Uterus (tissue), 4 donors: ENCODE measurements around the gene IRF4. TPM values are rescaled to one million over a fixed set of nuclear protein-coding genes. Genes with fewer than 3 reads are reported as not detected.

ENCODE experiments used
- DNase-seq, 2 donors: peaks; one replicate each; pipeline ENCODE4 v3.0.0-alpha.2; 2019 to 2020
- H3K27ac ChIP-seq, 2 donors: fragments of 200-600 bp; sonication (generic); 1 replicate in 1 of 2; 2 replicates in 1 of 2; pipeline ENCODE4 v1.5.1; 2016 to 2018
- H3K27me3 ChIP-seq, 2 donors: fragments of 200-600 bp; sonication (generic); one replicate each; pipeline ENCODE4 v1.5.1; 2018 to 2019; ENCODE audit warnings: control low read depth in 1 of 2
- H3K36me3 ChIP-seq, 2 donors: fragments of 200-600 bp; sonication (generic); one replicate each; pipeline ENCODE4 v1.5.1; 2019; ENCODE audit warnings: control low read depth in 1 of 2
- H3K4me1 ChIP-seq, 2 donors: fragments of 200-600 bp; sonication (generic); one replicate each; pipeline ENCODE4 v1.5.1; 2018 to 2019; ENCODE audit warnings: control low read depth in 1 of 2
- H3K4me3 ChIP-seq, 2 donors: fragments of 200-600 bp; sonication (generic); 1 replicate in 1 of 2; 2 replicates in 1 of 2; pipeline ENCODE4 v1.5.1; 2018 to 2019; ENCODE audit warnings: mild to moderate bottlenecking in 1 of 2
- H3K9me3 ChIP-seq, 2 donors: fragments of 200-600 bp; sonication (generic); one replicate each; pipeline ENCODE4 v1.5.1; 2019; ENCODE audit warnings: control low read depth in 1 of 2
- CTCF ChIP-seq, 4 experiments: fragments of 200-600 bp in 2 of 4; fragments of 450-650 bp in 2 of 4; sonication (generic) in 2 of 4; IDR thresholded peaks; one replicate each; pipeline ENCODE4 v1.5.1; 2016 to 2019; ENCODE audit warnings: antibody characterized with exemption in 4 of 4, mild to moderate bottlenecking in 2 of 4, moderate library complexity in 1 of 4
- POLR2A ChIP-seq, 2 donors: fragments of 450-650 bp; IDR thresholded peaks; one replicate each; pipeline ENCODE4 v1.6.1; 2016; ENCODE audit warnings: antibody characterized with exemption in 2 of 2, mild to moderate bottlenecking in 1 of 2, moderate library complexity in 1 of 2
- intact Hi-C: fragments of 100-400 bp; cut with DNase I; formaldehyde crosslinking; loops from one replicate; pipeline ENCODE4 v1.15.1; 2023; ENCODE audit warnings: low total_unique reads
- total RNA-seq, 4 donors: library from RNA; depleted of rRNA in 3 of 4; stranded (reverse); fragments of >200 nt in 3 of 4; gene quantifications; one replicate each; pipeline versions ENCODE4 v1.1.0 to v1.2.4, GENCODE V29; 2014 to 2023
- donor health status: DM: yes; HTN: yes; CAD: no.

Gene IRF4
- total RNA-seq, 4 donors from 2014 or later: 0.55 to 2.0 TPM; not detected in 2

- DNase-seq: no peak
Observed at GRCh38 chr6:447381-448165, 56.0 kb downstream of the IRF4 start.

DNA sequence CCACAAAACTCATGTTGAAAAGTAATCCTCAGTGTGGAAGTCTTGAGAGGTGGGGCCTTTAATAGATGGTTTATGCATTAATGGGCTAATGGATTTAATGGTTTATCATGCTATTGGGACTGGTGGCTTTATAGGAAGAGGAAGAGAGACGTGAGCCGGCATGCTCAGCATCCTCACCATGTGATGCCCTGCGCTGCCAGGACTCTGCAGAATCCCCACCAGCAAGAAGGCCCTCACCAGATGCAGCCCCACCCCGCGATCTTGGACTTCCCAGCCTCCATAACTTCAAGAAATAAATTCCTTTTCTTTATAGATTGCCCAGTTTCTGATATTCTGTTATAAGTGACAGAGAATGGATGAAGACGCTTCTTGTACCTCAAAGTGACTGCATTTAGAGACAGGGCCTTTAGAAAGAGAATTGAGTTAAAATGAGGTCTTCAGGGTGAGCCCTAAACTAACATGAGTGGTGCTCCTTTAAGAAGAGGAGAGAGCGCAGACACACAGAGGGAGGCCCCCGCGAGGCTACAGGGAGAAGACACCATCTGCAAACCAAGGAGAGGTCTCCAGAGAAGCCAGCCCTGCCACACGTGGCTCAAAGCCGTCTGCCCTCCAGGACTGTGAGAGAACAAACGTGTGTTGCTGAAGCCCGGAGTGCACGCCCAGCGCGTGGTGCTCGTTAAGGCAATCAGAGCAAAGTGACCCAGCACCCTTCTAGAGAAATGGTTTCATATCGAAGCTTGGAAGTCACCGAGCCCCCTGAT, 56.9 kb downstream of the IRF4 start:
- DNase-seq: no peak
- no peak overlapping the region for H3K4me3 ChIP-seq
- intact Hi-C loops: no loop called here
- no peaks in the 10 kb centered on the region for H3K4me1 ChIP-seq
- no peaks in the 10 kb centered on the region for H3K36me3 ChIP-seq
- H3K27me3 ChIP-seq: no peaks in the 10 kb centered on the region
- H3K9me3 ChIP-seq: no peaks in the 10 kb centered on the region
- TF ChIP-seq CTCF (IDR thresholded peaks at IDR 0.05) (no peak), POLR2A (IDR thresholded peaks at IDR 0.05) (no peak)
- H3K27ac ChIP-seq: no peak overlapping the region

More at GRCh38 chr6:447381-448165, 56.0 kb downstream of the IRF4 start:
- TF ChIP-seq POLR2A (IDR thresholded peaks at IDR 0.05) (no peak), CTCF (IDR thresholded peaks at IDR 0.05) (no peak)
- Histone ChIP-seq H3K4me3 (no peak overlapping the region), H3K27ac (no peak overlapping the region), H3K4me1 (no peaks in the 10 kb centered on the region), H3K27me3 (no peaks in the 10 kb centered on the region), H3K9me3 (no peaks in the 10 kb centered on the region), H3K36me3 (no peaks in the 10 kb centered on the region)
- intact Hi-C loops: no loop called here

GRCh38 chr6:449057-449430, 57.5 kb downstream of the IRF4 start:
- no peak for DNase-seq
- H3K36me3 ChIP-seq: no peaks in the 10 kb centered on the region
- H3K27me3 ChIP-seq: no peaks in the 10 kb centered on the region
- H3K4me1 ChIP-seq: no peaks in the 10 kb centered on the region
- intact Hi-C loops: no loop called here
- H3K27ac ChIP-seq: no peak overlapping the region
- TF ChIP-seq POLR2A (IDR thresholded peaks at IDR 0.05) (no peak), CTCF (IDR thresholded peaks at IDR 0.05) (no peak)
- no peak overlapping the region for H3K4me3 ChIP-seq
- no peaks in the 10 kb centered on the region for H3K9me3 ChIP-seq

DNA sequence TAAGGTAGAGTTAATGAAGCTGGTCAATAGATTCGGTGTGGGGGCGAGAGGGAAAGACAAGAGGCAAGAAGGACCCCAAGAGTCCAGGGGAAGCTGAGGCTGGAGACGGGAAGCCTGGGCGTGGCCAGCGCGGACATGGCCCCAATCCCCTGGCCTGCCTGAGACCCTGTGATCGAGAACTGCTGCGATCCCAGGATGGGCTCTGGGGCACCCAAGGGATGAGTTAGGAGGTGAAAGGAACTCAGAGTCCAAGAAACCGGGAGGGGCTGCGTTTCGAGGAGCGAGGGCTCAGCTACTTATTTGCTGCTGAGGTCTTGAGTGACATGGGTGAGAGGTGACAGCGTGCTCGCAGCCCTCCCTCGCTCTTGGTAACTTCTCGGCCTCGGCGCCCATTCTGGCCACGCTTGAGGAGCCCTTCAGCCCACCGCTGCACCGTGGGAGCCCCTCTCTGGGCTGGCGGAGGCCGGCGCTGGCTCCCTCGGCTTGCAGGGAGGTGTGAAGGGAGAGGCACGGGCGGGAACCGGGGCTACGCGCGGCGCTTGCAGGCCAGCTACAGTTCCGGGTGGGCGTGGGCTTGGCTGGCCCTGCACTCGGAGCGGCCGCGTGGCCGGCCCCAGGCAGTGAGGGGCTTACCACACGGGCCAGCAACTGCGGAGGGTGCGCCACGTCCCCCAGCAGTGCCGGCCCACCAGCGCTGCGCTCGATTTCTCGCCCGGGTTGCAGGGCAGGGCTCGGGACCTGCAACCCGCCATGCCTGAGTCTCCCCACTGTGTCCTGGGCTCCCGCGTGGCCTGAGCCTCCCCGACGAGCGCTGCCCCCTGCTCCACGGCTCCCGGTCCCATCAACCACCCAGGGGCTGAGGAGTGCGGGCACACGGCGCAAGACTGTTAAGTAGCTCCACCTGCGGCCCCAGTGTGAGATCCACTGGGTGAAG, 58.2 kb downstream of the IRF4 start:
- Histone ChIP-seq H3K36me3 (no peaks in the 10 kb centered on the region), H3K27me3 (no peaks in the 10 kb centered on the region), H3K4me3 (no peak overlapping the region), H3K27ac (no peak overlapping the region), H3K9me3 (no peaks in the 10 kb centered on the region), H3K4me1 (no peaks in the 10 kb centered on the region)
- intact Hi-C loops: no loop called here
- TF ChIP-seq CTCF (IDR thresholded peaks at IDR 0.05) (no peak), POLR2A (IDR thresholded peaks at IDR 0.05) (no peak)
- no peak for DNase-seq
